Fibroblast of skin of right biceps (primary cell): ENCODE results near the gene INPP5E.
A peak's percentile ranks its signal among the peaks of the same experiment; 100 is the strongest.

Source experiments
- DNase-seq: peaks from one replicate; pipeline ENCODE4 v3.0.0-alpha.2; 2013

Gene INPP5E

GRCh38 chr9:136402067-136402466, 37.6 kb downstream of the INPP5E start:
- no peak for DNase-seq

- DNase-seq = no peak
Observed at GRCh38 chr9:136401173-136401922, 38.3 kb downstream of the INPP5E start.

- DNase-seq = peak; percentile 84
Observed at GRCh38 chr9:136400038-136400834, 39.4 kb downstream of the INPP5E start, which contains the start of gene SNAPC4. Gene SNAPC4 (minus strand): TSS chr9:136400170. CDS start chr9:136398428, 1,742 bp downstream.

GRCh38 chr9:136399176-136400037, 40.2 kb downstream of the INPP5E start:
- DNase-seq = no peak

- DNase-seq = no peak
Observed at GRCh38 chr9:136398286-136398685, 41.4 kb downstream of the INPP5E start.

- DNase-seq = no peak
Observed at GRCh38 chr9:136397643-136398042, 42.0 kb downstream of the INPP5E start.

- no peak for DNase-seq
Observed at GRCh38 chr9:136396219-136396515, 43.5 kb downstream of the INPP5E start.

GRCh38 chr9:136395345-136396218, 44.1 kb downstream of the INPP5E start:
- no peak for DNase-seq

- no peak for DNase-seq
Observed at GRCh38 chr9:136395020-136395340, 44.7 kb downstream of the INPP5E start.

GRCh38 chr9:136394312-136395019, 45.2 kb downstream of the INPP5E start:
- no peak for DNase-seq

GRCh38 chr9:136393531-136393930, 46.1 kb downstream of the INPP5E start:
- no peak for DNase-seq

GRCh38 chr9:136392538-136393449, 46.9 kb downstream of the INPP5E start:
- DNase-seq = no peak

GRCh38 chr9:136391737-136392537, 47.7 kb downstream of the INPP5E start:
- no peak for DNase-seq

- no peak for DNase-seq
Observed at GRCh38 chr9:136389396-136389795, 50.2 kb downstream of the INPP5E start.

GRCh38 chr9:136387217-136387616, 52.4 kb downstream of the INPP5E start:
- DNase-seq = no peak

GRCh38 chr9:136386018-136386417, 53.6 kb downstream of the INPP5E start:
- DNase-seq = no peak

- no peak for DNase-seq
Observed at GRCh38 chr9:136385015-136385414, 54.6 kb downstream of the INPP5E start.

GRCh38 chr9:136383436-136383835, 56.2 kb downstream of the INPP5E start:
- DNase-seq = no peak

- no peak for DNase-seq
Observed at GRCh38 chr9:136381966-136382513, 57.6 kb downstream of the INPP5E start.

- DNase-seq = no peak
Observed at GRCh38 chr9:136381311-136381710, 58.3 kb downstream of the INPP5E start.
